ENCODE results near the gene KBTBD7. TPM values are rescaled to one million over a fixed set of nuclear protein-coding genes. Genes with fewer than 3 reads are reported as not detected.
A peak's percentile ranks its signal among the peaks of the same experiment; 100 is the strongest.

Gene KBTBD7
- total and polyA plus RNA-seq, 2 donors (not counting 3 experiments of a cell fraction or from before 2014, with no cell fraction given): 2.1 to 4.4 TPM

DNA sequence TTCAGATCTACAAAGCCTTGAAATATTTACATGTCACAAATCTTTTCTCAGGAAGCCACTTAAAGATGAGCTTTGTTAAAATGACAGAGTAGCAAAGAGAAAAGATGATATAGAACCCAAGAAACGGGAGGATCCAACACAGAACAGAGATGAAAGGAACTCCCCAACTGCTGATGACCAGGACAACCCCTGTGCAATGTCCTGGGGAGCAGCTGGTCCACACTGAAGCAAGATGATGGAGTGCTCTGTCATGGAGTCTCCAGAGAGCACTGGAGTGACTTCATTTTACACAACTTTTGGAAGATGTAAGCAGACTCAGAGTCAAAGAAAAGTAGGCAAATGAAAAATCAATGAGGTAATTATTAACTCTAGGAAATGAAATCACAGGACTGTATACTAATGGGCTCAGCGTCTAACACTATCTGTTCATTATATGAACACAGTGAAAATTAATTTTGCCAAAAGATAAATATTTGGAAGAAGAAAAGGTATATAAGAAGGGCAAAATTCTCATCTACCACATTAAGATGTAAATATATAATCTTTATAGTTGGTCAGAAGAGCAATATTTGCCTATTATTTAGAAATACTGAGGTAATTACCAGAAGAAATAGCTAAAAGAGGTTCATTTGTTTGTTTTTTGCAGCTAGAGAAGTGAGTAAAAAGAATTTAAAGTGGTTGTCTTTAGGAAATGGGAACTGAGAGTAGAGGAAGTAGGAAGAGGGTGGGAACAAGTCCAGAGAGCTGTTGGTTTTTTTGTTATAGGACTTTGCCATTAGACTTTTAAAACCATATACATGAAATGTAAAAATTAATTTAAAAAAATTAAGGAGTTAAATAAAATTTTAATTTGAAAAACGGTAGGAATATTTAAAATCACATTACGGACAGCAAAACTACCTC, 38.5 kb upstream of the KBTBD7 start:
- H3K9ac ChIP-seq (replicated peaks; ENCODE audit: extremely low read depth, insufficient read depth, low read length): no peak overlapping the region
- H3K27ac ChIP-seq (ENCODE audit: insufficient read depth, low read depth, low read length): no peak overlapping the region
- no peaks in the 10 kb centered on the region for H3K4me1 ChIP-seq (ENCODE audit: control insufficient read depth, extremely low read depth, insufficient read depth, low read length)
- no TSS peak for BruUV-seq (replicated peaks)
- H3K4me2 ChIP-seq (ENCODE audit: insufficient read depth, low read length): no peak overlapping the region
- no peaks in the 10 kb centered on the region for H4K20me1 ChIP-seq (replicated peaks; ENCODE audit: control insufficient read depth, extremely low read depth, insufficient read depth, low read length)
- intact Hi-C loops (cut with micrococcal nuclease): no loop called here
- CTCF ChIA-PET: interaction anchor here (1.0 to 3.0 kb wide), 5 partner anchors 11 to 159 kb away, joined by 3 to 22 read pairs (median 4); no protein-coding TSS in a partner anchor
- DNase-seq (ENCODE audit: low read depth, low spot score) (no peak), FAIRE-seq (peak; percentile 42)
- no peaks in the 10 kb centered on the region for H3K79me2 ChIP-seq (ENCODE audit: control insufficient read depth, insufficient read depth, low read length)
- H3K36me3 ChIP-seq (ENCODE audit: control insufficient read depth in 2 of 2, extremely low read depth in 1 of 2, insufficient read depth in 2 of 2, low read length in 2 of 2): no peaks in the 10 kb centered on the region
- dilution Hi-C loops (cut with MboI; ENCODE audit: extremely low pct_ligation_motif_present, low sequenced_read_pairs): no loop called here
- TF ChIP-seq POLR2A (IDR thresholded peaks at IDR 0.05; ENCODE audit: low read depth, low read length) (no peak), EZH2 (IDR thresholded peaks at IDR 0.05; ENCODE audit: borderline replicate concordance, low read depth, low read length, severe bottlenecking) (no peak), FOS (IDR thresholded peaks at IDR 0.05; ENCODE audit: borderline replicate concordance, insufficient read depth, low read length) (no peak), MAX (IDR thresholded peaks at IDR 0.05; ENCODE audit: insufficient read depth, insufficient read length) (no peak), MYC (IDR thresholded peaks at IDR 0.05; ENCODE audit: low read depth, low read length) (no peak), JUN (IDR thresholded peaks at IDR 0.05; ENCODE audit: borderline replicate concordance, insufficient read depth, insufficient read length, low read depth) (no peak), GATA2 (IDR thresholded peaks at IDR 0.05; ENCODE audit: insufficient read depth, insufficient read length, low read depth, low read length) (no peak), POLR2AphosphoS5 (IDR thresholded peaks at IDR 0.05; ENCODE audit: insufficient read depth, low read depth, low read length) (no peak), CTCF (IDR thresholded peaks at IDR 0.05; ENCODE audit: extremely low read depth in 1 of 2, insufficient read depth in 1 of 2, low read depth in 1 of 2, low read length in 2 of 2) (no peak)
- no peak overlapping the region for H2AFZ ChIP-seq (ENCODE audit: low read depth, low read length)
- H3K9me3 ChIP-seq (replicated peaks; ENCODE audit: control insufficient read depth, insufficient read depth, low read length): no peaks in the 10 kb centered on the region
- POLR2A ChIA-PET: interaction anchor here (1.5 kb wide), 1 partner anchor 172 kb away, joined by 4 read pairs; the partner anchor contains the start of gene WBP4
- no peak overlapping the region for H3K4me3 ChIP-seq (replicated peaks in 1 of 3; ENCODE audit: insufficient read depth in 1 of 3, low read depth in 1 of 3, low read length in 3 of 3)
- H3K9me1 ChIP-seq (replicated peaks; ENCODE audit: control insufficient read depth, extremely low read depth, insufficient read depth, low read length): peaks cover 2% of the 10 kb centered on the region
- H3K27me3 ChIP-seq (ENCODE audit: control insufficient read depth in 2 of 2, insufficient read depth in 2 of 2, low read length in 2 of 2): no peaks in the 10 kb centered on the region

Measured in endothelial cell of umbilical vein (primary cell).